Neural progenitor cell (in vitro differentiated cells): ENCODE measurements around the gene CAND2. TPM values are rescaled to one million over a fixed set of nuclear protein-coding genes. Genes with fewer than 3 reads are reported as not detected.

ENCODE experiments used
- DNase-seq: peaks from one replicate; pipeline ENCODE4 v3.0.0-alpha.2; 2016; ENCODE audit warnings: low spot score
- H2AFZ ChIP-seq: fragments of 200-600 bp; sonication (generic); replicated peaks from 2 replicates; pipeline ENCODE4 v1.6.1; 2016; ENCODE audit warnings: antibody characterized with exemption
- H3F3A ChIP-seq: fragments of 200-600 bp; sonication (generic); 2 replicates; pipeline ENCODE4 v1.6.1; 2016; ENCODE audit warnings: antibody characterized with exemption, low read depth
- H3K27ac ChIP-seq: fragments of 200-600 bp; sonication (generic); 2 replicates; pipeline ENCODE4 v1.5.1; 2016; ENCODE audit warnings: mild to moderate bottlenecking
- H3K27me3 ChIP-seq: fragments of 200-600 bp; sonication (generic); 2 replicates; pipeline ENCODE4 v1.6.1; 2016; ENCODE audit warnings: mild to moderate bottlenecking, moderate library complexity
- H3K36me3 ChIP-seq: fragments of 200-600 bp; sonication (generic); 2 replicates; pipeline ENCODE4 v1.5.1; 2016
- H3K4me1 ChIP-seq: fragments of 200-600 bp; sonication (generic); 2 replicates; pipeline ENCODE4 v1.6.1; 2016; ENCODE audit warnings: mixed run types
- H3K4me2 ChIP-seq: fragments of 200-600 bp; sonication (generic); 2 replicates; pipeline ENCODE4 v1.6.1; 2016
- H3K4me3 ChIP-seq: fragments of 200-600 bp; sonication (generic); 2 replicates; pipeline ENCODE4 v1.5.1; 2016
- H3K79me2 ChIP-seq: fragments of 200-600 bp; sonication (generic); 2 replicates; pipeline ENCODE4 v1.6.1; 2016; ENCODE audit warnings: low read depth
- H3K9ac ChIP-seq: fragments of 200-600 bp; sonication (generic); 2 replicates; pipeline ENCODE4 v1.6.1; 2016
- H3K9me3 ChIP-seq: fragments of 200-600 bp; sonication (generic); 2 replicates; pipeline ENCODE4 v1.5.1; 2016; ENCODE audit warnings: low read depth
- H4K20me1 ChIP-seq: fragments of 200-600 bp; sonication (generic); 2 replicates; pipeline ENCODE4 v1.6.1; 2016; ENCODE audit warnings: low read depth
- H3K27ac Mint-ChIP-seq: 3 replicates; pipeline ENCODE4 v1.8.0; 2021; ENCODE audit warnings: mixed read lengths
- H3K27me3 Mint-ChIP-seq: 2 replicates; pipeline ENCODE4 v1.8.0; 2022; ENCODE audit warnings: low read depth, mild to moderate bottlenecking, inconsistent platforms, moderate library complexity, mixed read lengths; ENCODE audit not compliant: insufficient read depth
- H3K36me3 Mint-ChIP-seq: 3 replicates; pipeline ENCODE4 v1.8.0; 2021; ENCODE audit warnings: mixed read lengths
- H3K4me1 Mint-ChIP-seq: 3 replicates; pipeline ENCODE4 v1.8.0; 2021; ENCODE audit warnings: mixed read lengths
- H3K4me3 Mint-ChIP-seq: 3 replicates; pipeline ENCODE4 v1.8.0; 2021; ENCODE audit warnings: mild to moderate bottlenecking, moderate library complexity, mixed read lengths
- H3K9me3 Mint-ChIP-seq: 3 replicates; pipeline ENCODE4 v1.8.0; 2020; ENCODE audit warnings: mixed read lengths
- CTCF ChIP-seq: fragments of 200-600 bp; sonication (generic); IDR thresholded peaks from 2 replicates; pipeline ENCODE4 v1.5.1; 2017; ENCODE audit warnings: antibody characterized with exemption, mild to moderate bottlenecking
- EZH2 ChIP-seq: fragments of 200-600 bp; sonication (generic); IDR thresholded peaks from 2 replicates; pipeline ENCODE4 v1.6.1; 2017; ENCODE audit warnings: antibody characterized with exemption, mild to moderate bottlenecking, moderate library complexity
- EZH2phosphoT487 ChIP-seq: fragments of 200-600 bp; sonication (generic); IDR thresholded peaks from 2 replicates; pipeline ENCODE4 v1.6.1; 2017; ENCODE audit warnings: antibody characterized with exemption
- total RNA-seq: library from RNA; depleted of rRNA; stranded (reverse); fragments of >200 nt; gene quantifications from 2 replicates; pipeline ENCODE4 v1.2.3, GENCODE V29; 2015; ENCODE audit warnings: low replicate concordance

Gene CAND2
- total RNA-seq, 1 donor from 2014 or later, result 2.4 TPM

- Histone ChIP-seq H3K4me3 (no peak overlapping the region), H3K36me3 (no peaks in the 10 kb centered on the region), H2AFZ (no peak overlapping the region), H3K9me3 (no peaks in the 10 kb centered on the region), H4K20me1 (no peaks in the 10 kb centered on the region), H3K27me3 (no peaks in the 10 kb centered on the region), H3F3A (no peaks in the 10 kb centered on the region), H3K27ac (no peak overlapping the region), H3K4me2 (no peak overlapping the region), H3K79me2 (no peaks in the 10 kb centered on the region), H3K4me1 (peaks cover 4% of the 10 kb centered on the region), H3K9ac (no peak overlapping the region)
- H3K9me3 Mint-ChIP-seq, result no peaks in the 10 kb centered on the region
- peaks cover 2% of the 10 kb centered on the region for H3K27me3 Mint-ChIP-seq
- TF ChIP-seq CTCF, result no peak
- no peak for TF ChIP-seq EZH2phosphoT487
- no peak for TF ChIP-seq EZH2
- H3K36me3 Mint-ChIP-seq, result no peaks in the 10 kb centered on the region
- no peak for DNase-seq
- H3K4me3 Mint-ChIP-seq, result no peak overlapping the region
- H3K27ac Mint-ChIP-seq, result no peak overlapping the region
- peaks cover 2% of the 10 kb centered on the region for H3K4me1 Mint-ChIP-seq
Measured at GRCh38 chr3:12753275-12754028, 43.0 kb upstream of the CAND2 start.

GRCh38 chr3:12754313-12754712 lies 42.2 kb upstream of the CAND2 start:
- Histone ChIP-seq H3K4me2 (no peak overlapping the region), H4K20me1 (no peaks in the 10 kb centered on the region), H3K9ac (no peak overlapping the region), H3K27ac (no peak overlapping the region), H3F3A (no peaks in the 10 kb centered on the region), H3K4me1 (peaks cover 4% of the 10 kb centered on the region), H3K27me3 (no peaks in the 10 kb centered on the region), H2AFZ (no peak overlapping the region), H3K79me2 (no peaks in the 10 kb centered on the region), H3K9me3 (no peaks in the 10 kb centered on the region), H3K36me3 (no peaks in the 10 kb centered on the region), H3K4me3 (no peak overlapping the region)
- no peak overlapping the region for H3K4me3 Mint-ChIP-seq
- H3K27me3 Mint-ChIP-seq, result peaks cover 2% of the 10 kb centered on the region
- no peaks in the 10 kb centered on the region for H3K36me3 Mint-ChIP-seq
- H3K27ac Mint-ChIP-seq, result no peak overlapping the region
- H3K4me1 Mint-ChIP-seq, result peaks cover 2% of the 10 kb centered on the region
- TF ChIP-seq EZH2 (no peak), EZH2phosphoT487 (no peak), CTCF (no peak)
- DNase-seq, result no peak
- no peaks in the 10 kb centered on the region for H3K9me3 Mint-ChIP-seq

- Mint-ChIP-seq H3K9me3 (no peaks in the 10 kb centered on the region), H3K4me3 (no peak overlapping the region), H3K27me3 (peaks cover 2% of the 10 kb centered on the region), H3K4me1 (peaks cover 11% of the 10 kb centered on the region), H3K36me3 (no peaks in the 10 kb centered on the region), H3K27ac (no peak overlapping the region)
- peaks cover 4% of the 10 kb centered on the region for H3K4me1 ChIP-seq
- no peak for DNase-seq
- TF ChIP-seq EZH2, result no peak
- no peak for TF ChIP-seq CTCF
- no peaks in the 10 kb centered on the region for H3K27me3 ChIP-seq
- no peak overlapping the region for H3K4me2 ChIP-seq
- no peak overlapping the region for H2AFZ ChIP-seq
- no peaks in the 10 kb centered on the region for H3K9me3 ChIP-seq
- no peaks in the 10 kb centered on the region for H3K79me2 ChIP-seq
- no peak overlapping the region for H3K4me3 ChIP-seq
- no peak overlapping the region for H3K27ac ChIP-seq
- no peak overlapping the region for H3K9ac ChIP-seq
- no peaks in the 10 kb centered on the region for H4K20me1 ChIP-seq
- no peaks in the 10 kb centered on the region for H3K36me3 ChIP-seq
- no peaks in the 10 kb centered on the region for H3F3A ChIP-seq
Measured at GRCh38 chr3:12755754-12756153, 40.7 kb upstream of the CAND2 start.
